Calu3 (cell line): ENCODE results near the gene DGCR8. TPM values are rescaled to one million over a fixed set of nuclear protein-coding genes. Genes with fewer than 3 reads are reported as not detected.

Experiments used
- BruUV-seq: library from RNA; stranded (reverse); fragments of 400-500 nt; replicated peaks from 2 replicates; lab custom pipeline; 2021; lab: Mats Ljungman, UMichigan
- CTCF ChIA-PET: fragments of 300-600 bp; sonication (Branson Sonifier 250); formaldehyde crosslinking; loops from one replicate; lab custom pipeline; 2022; ENCODE audit warnings: antibody characterized with exemption; lab: Charles Lee
- DNase-seq: peaks from one replicate; pipeline ENCODE4 v3.0.0; 2022
- H3K27ac Mint-ChIP-seq: one replicate; pipeline ENCODE4 v1.8.0; 2022; ENCODE audit warnings: mixed read lengths; ENCODE audit not compliant: unreplicated experiment
- H3K27me3 Mint-ChIP-seq: one replicate; pipeline ENCODE4 v1.8.0; 2022; ENCODE audit warnings: mixed read lengths; ENCODE audit not compliant: unreplicated experiment
- H3K36me3 Mint-ChIP-seq: one replicate; pipeline ENCODE4 v1.8.0; 2022; ENCODE audit warnings: mild to moderate bottlenecking, moderate library complexity, mixed read lengths; ENCODE audit not compliant: insufficient read depth, unreplicated experiment
- H3K4me1 Mint-ChIP-seq: one replicate; pipeline ENCODE4 v1.8.0; 2022; ENCODE audit warnings: mild to moderate bottlenecking, low read depth, mixed read lengths; ENCODE audit not compliant: unreplicated experiment
- H3K4me3 Mint-ChIP-seq: one replicate; pipeline ENCODE4 v1.8.0; 2022; ENCODE audit warnings: mild to moderate bottlenecking, low read depth, moderate library complexity, mixed read lengths; ENCODE audit not compliant: unreplicated experiment
- H3K9me3 Mint-ChIP-seq: one replicate; pipeline ENCODE4 v1.8.0; 2022; ENCODE audit warnings: low read depth, mixed read lengths; ENCODE audit not compliant: unreplicated experiment
- intact Hi-C: fragments of 100-400 bp; cut with micrococcal nuclease; formaldehyde crosslinking; loops from one replicate; pipeline ENCODE4 v1.10.0; 2022; ENCODE audit not compliant: unreplicated experiment
- total RNA-seq: library from RNA; stranded (reverse); gene quantifications from 2 replicates; pipeline ENCODE4 v1.2.3, GENCODE V29; 2022
- TF ChIP-seq, protein P1 (sequence below): fragments of 200-600 bp; IDR thresholded peaks from one replicate; pipeline ENCODE4 v1.8.0; 2022; ENCODE audit warnings: antibody characterized with exemption; ENCODE audit not compliant: unreplicated experiment

DGCR8 gene
- total RNA-seq, 1 experiment from 2014 or later, result 54.7 TPM

GRCh38 chr22:20141186-20142077 is 61.4 kb downstream of the DGCR8 start:
- TF ChIP-seq, protein P1, sequence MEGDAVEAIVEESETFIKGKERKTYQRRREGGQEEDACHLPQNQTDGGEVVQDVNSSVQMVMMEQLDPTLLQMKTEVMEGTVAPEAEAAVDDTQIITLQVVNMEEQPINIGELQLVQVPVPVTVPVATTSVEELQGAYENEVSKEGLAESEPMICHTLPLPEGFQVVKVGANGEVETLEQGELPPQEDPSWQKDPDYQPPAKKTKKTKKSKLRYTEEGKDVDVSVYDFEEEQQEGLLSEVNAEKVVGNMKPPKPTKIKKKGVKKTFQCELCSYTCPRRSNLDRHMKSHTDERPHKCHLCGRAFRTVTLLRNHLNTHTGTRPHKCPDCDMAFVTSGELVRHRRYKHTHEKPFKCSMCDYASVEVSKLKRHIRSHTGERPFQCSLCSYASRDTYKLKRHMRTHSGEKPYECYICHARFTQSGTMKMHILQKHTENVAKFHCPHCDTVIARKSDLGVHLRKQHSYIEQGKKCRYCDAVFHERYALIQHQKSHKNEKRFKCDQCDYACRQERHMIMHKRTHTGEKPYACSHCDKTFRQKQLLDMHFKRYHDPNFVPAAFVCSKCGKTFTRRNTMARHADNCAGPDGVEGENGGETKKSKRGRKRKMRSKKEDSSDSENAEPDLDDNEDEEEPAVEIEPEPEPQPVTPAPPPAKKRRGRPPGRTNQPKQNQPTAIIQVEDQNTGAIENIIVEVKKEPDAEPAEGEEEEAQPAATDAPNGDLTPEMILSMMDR, result no peak
- no peaks in the 10 kb centered on the region for H3K4me1 Mint-ChIP-seq
- H3K36me3 Mint-ChIP-seq, result peaks cover 12% of the 10 kb centered on the region
- intact Hi-C loops, result no loop called here
- no peaks in the 10 kb centered on the region for H3K9me3 Mint-ChIP-seq
- no peak overlapping the region for H3K27ac Mint-ChIP-seq
- no peaks in the 10 kb centered on the region for H3K27me3 Mint-ChIP-seq
- DNase-seq, result no peak
- BruUV-seq, result no TSS peak
- no peak overlapping the region for H3K4me3 Mint-ChIP-seq
- CTCF ChIA-PET, result no interaction called here

DNA sequence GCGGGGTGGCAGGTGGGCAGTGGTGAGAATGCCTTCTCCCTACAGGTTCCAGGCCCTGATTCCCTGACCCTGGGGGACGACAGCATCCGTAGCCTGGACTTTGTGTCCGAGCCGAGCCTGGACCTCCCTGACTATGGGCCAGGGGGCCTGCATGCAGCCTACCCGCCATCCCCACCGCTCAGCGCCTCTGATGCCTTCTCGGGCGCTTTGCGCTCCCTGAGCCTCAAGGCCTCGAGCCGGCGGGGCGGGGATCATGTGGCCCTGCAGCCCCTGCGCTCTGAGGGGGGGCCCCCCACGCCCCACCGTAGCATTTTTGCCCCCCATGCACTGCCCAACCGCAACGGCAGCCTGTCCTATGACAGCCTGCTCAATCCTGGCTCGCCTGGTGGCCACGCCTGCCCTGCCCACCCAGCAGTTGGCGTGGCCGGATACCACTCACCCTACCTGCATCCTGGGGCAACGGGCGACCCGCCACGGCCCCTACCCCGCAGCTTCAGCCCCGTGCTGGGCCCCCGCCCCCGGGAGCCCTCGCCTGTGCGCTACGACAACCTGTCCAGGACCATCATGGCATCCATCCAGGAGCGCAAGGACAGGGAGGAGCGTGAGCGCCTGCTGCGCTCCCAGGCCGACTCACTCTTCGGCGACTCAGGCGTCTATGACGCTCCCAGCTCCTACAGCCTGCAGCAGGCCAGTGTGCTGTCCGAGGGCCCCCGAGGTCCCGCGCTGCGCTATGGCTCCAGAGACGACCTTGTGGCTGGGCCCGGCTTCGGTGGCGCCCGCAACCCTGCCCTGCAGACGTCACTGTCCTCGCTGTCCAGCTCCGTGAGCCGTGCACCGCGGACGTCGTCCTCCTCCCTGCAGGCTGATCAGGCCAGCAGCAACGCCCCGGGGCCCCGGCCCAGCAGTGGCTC is 62.9 kb downstream of the DGCR8 start:
- Mint-ChIP-seq H3K27ac (no peak overlapping the region), H3K36me3 (peaks cover 12% of the 10 kb centered on the region), H3K4me1 (no peaks in the 10 kb centered on the region), H3K27me3 (no peaks in the 10 kb centered on the region), H3K4me3 (no peak overlapping the region), H3K9me3 (no peaks in the 10 kb centered on the region)
- CTCF ChIA-PET, result no interaction called here
- intact Hi-C loops, result no loop called here
- TF ChIP-seq, protein P1, result no peak
- BruUV-seq, result no TSS peak
- DNase-seq, result no peak

DNA sequence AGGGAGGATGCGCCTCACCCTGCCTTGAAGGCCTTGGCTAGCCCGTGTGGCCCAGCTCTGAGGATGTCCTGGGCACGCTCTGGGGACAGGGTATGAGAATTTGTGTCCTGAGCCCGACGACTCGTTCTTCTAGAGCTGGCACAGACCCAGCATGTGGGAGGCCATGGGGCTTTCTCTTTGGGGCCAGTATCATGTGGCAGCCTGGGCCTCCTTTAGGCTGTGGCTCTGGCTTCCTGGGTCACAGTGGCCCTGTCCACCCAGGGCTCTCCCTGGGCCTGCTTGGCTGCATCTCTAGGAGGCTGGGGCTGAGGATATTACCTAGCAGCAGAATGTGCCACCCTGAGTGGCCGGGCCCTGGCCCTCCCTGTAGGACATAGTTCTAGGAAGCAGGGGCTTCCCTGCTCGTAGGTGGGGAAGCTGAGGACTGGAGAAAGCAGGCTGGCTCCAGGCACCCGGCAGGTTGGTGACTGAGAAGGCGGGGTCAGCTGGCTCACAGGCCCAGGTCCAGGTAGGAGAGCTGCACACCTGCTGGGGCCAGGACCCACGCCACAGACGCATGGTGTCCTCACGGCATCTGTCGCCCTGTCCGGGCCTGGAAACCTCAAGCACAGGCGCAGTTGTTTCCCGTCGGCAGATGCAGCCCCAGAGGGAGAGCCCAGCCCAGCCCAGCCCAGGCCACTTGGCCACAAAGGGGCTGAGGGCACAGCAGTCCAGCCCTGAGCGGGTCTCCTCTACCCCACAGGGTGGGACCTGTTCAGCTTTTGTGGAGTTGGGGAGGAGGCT is 64.0 kb downstream of the DGCR8 start:
- H3K36me3 Mint-ChIP-seq, result peaks cover 12% of the 10 kb centered on the region
- TF ChIP-seq, protein P1, result no peak
- CTCF ChIA-PET, result no interaction called here
- DNase-seq, result no peak
- H3K9me3 Mint-ChIP-seq, result no peaks in the 10 kb centered on the region
- no TSS peak for BruUV-seq
- no peaks in the 10 kb centered on the region for H3K27me3 Mint-ChIP-seq
- H3K4me3 Mint-ChIP-seq, result no peak overlapping the region
- no peak overlapping the region for H3K27ac Mint-ChIP-seq
- no peaks in the 10 kb centered on the region for H3K4me1 Mint-ChIP-seq
- intact Hi-C loops, result no loop called here
